HG03378 (cell line): ENCODE data around the gene CAMK2G.

Experiments
- ATAC-seq: cut with Tn5 transposase; IDR thresholded peaks from one replicate; pipeline ENCODE4 v1.9.1; 2021; ENCODE audit warnings: mild to moderate bottlenecking, moderate library complexity; ENCODE audit not compliant: unreplicated experiment

CAMK2G gene

GRCh38 chr10:73816917-73817729 is 57.2 kb downstream of the CAMK2G start:
- no peak for ATAC-seq

GRCh38 chr10:73815719-73816030 is 58.7 kb downstream of the CAMK2G start:
- ATAC-seq, result no peak

- ATAC-seq, result no peak
Measured at GRCh38 chr10:73814896-73815718, 59.2 kb downstream of the CAMK2G start.

- ATAC-seq, result no peak
Measured at GRCh38 chr10:73814276-73814895, 60.0 kb downstream of the CAMK2G start.

- ATAC-seq, result no peak
Measured at GRCh38 chr10:73813333-73813732, 61.0 kb downstream of the CAMK2G start.

GRCh38 chr10:73812657-73813056 is 61.7 kb downstream of the CAMK2G start:
- ATAC-seq, result no peak

- ATAC-seq, result peak; percentile 12
Measured at GRCh38 chr10:73810735-73811465, 63.5 kb downstream of the CAMK2G start.

GRCh38 chr10:73810358-73810734 is 64.0 kb downstream of the CAMK2G start:
- ATAC-seq, result no peak

- no peak for ATAC-seq
Measured at GRCh38 chr10:73809061-73809818, 65.1 kb downstream of the CAMK2G start.

GRCh38 chr10:73808021-73808815 is 66.1 kb downstream of the CAMK2G start:
- no peak for ATAC-seq

GRCh38 chr10:73807471-73807870 is 66.9 kb downstream of the CAMK2G start:
- no peak for ATAC-seq

- ATAC-seq, result no peak
Measured at GRCh38 chr10:73806176-73806950, 68.0 kb downstream of the CAMK2G start.

- ATAC-seq, result peak; percentile 75
Measured at GRCh38 chr10:73803680-73804286, 70.6 kb downstream of the CAMK2G start.

- ATAC-seq, result no peak
Measured at GRCh38 chr10:73802276-73802991, 71.9 kb downstream of the CAMK2G start.

GRCh38 chr10:73801253-73801590 is 73.1 kb downstream of the CAMK2G start:
- ATAC-seq, result no peak

- ATAC-seq, result no peak
Measured at GRCh38 chr10:73800560-73801252, 73.6 kb downstream of the CAMK2G start.

- no peak for ATAC-seq
Measured at GRCh38 chr10:73799899-73800559, 74.3 kb downstream of the CAMK2G start.
